Upper lobe of right lung (tissue), 1 donor: ENCODE results near the gene CCDC85C. TPM values are rescaled to one million over a fixed set of nuclear protein-coding genes. Genes with fewer than 3 reads are reported as not detected.

Source experiments
- ATAC-seq: fragments of 200-7000 bp; cut with Tn5 transposase; one replicate; pipeline ENCODE4 v1.9.1; 2020; ENCODE audit warnings: mild to moderate bottlenecking, moderate library complexity
- DNase-seq: peaks from one replicate; pipeline ENCODE4 v3.0.0-alpha.2; 2020
- H3K27ac ChIP-seq: fragments of 200-600 bp; one replicate; pipeline ENCODE4 v1.8.0; 2022
- H3K27me3 ChIP-seq: fragments of 200-600 bp; one replicate; pipeline ENCODE4 v1.8.0; 2022; ENCODE audit warnings: mild to moderate bottlenecking
- H3K36me3 ChIP-seq: fragments of 200-600 bp; one replicate; pipeline ENCODE4 v1.8.0; 2022
- H3K4me1 ChIP-seq: fragments of 200-600 bp; one replicate; pipeline ENCODE4 v1.8.0; 2022
- H3K4me3 ChIP-seq: fragments of 200-600 bp; one replicate; pipeline ENCODE4 v1.8.0; 2022; ENCODE audit warnings: mild to moderate bottlenecking
- H3K9me3 ChIP-seq: fragments of 200-600 bp; one replicate; pipeline ENCODE4 v1.8.0; 2022
- intact Hi-C: fragments of 100-400 bp; cut with DNase I; formaldehyde crosslinking; loops from one replicate; pipeline ENCODE4 v1.11.0; 2022
- total RNA-seq: library from RNA; stranded (reverse); fragmentation: NEBNext Ultra II Directional; extraction: Animal tissue kit (Norgen Biotek cat#: 25700); gene quantifications from one replicate; pipeline ENCODE4 v1.2.1, GENCODE V29; 2021
- TF ChIP-seq, protein P1 (sequence below): fragments of 200-600 bp; IDR thresholded peaks from one replicate; pipeline ENCODE4 v1.8.0; 2022; ENCODE audit warnings: antibody characterized with exemption
- donor health status: DM: no; HTN: yes; CAD: no; lungs with severe emphysema.

Gene CCDC85C
- total RNA-seq, 1 donor from 2014 or later: 22.6 TPM

DNA sequence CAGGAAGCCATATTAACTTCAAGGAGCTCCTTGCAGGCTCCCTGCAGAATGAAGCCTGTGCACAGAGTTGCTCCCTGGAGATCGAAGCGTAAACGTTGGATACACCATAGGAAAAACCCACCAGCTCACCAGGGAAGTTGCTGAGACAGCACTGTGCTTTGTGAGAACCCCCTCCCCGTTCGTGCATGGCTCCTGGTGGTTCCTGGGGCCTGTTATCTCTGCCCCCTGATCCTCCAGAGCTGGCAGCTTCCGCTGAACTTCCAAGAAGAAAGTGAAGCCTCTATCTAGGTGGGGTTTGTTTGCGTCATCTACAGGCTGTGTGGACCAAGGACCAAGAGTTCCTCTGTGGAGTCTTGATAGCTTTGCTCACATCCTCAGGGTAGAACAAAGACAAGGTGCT, 2.4 kb upstream of the CCDC85C start:
- TF ChIP-seq, protein P1, sequence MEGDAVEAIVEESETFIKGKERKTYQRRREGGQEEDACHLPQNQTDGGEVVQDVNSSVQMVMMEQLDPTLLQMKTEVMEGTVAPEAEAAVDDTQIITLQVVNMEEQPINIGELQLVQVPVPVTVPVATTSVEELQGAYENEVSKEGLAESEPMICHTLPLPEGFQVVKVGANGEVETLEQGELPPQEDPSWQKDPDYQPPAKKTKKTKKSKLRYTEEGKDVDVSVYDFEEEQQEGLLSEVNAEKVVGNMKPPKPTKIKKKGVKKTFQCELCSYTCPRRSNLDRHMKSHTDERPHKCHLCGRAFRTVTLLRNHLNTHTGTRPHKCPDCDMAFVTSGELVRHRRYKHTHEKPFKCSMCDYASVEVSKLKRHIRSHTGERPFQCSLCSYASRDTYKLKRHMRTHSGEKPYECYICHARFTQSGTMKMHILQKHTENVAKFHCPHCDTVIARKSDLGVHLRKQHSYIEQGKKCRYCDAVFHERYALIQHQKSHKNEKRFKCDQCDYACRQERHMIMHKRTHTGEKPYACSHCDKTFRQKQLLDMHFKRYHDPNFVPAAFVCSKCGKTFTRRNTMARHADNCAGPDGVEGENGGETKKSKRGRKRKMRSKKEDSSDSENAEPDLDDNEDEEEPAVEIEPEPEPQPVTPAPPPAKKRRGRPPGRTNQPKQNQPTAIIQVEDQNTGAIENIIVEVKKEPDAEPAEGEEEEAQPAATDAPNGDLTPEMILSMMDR: no peak
- Histone ChIP-seq H3K27ac (no peak overlapping the region), H3K4me1 (peaks cover 23% of the 10 kb centered on the region), H3K9me3 (no peaks in the 10 kb centered on the region), H3K36me3 (no peaks in the 10 kb centered on the region), H3K27me3 (no peaks in the 10 kb centered on the region), H3K4me3 (no peak overlapping the region)
- intact Hi-C loops: no loop called here
- ATAC-seq (no peak), DNase-seq (no peak)

DNA sequence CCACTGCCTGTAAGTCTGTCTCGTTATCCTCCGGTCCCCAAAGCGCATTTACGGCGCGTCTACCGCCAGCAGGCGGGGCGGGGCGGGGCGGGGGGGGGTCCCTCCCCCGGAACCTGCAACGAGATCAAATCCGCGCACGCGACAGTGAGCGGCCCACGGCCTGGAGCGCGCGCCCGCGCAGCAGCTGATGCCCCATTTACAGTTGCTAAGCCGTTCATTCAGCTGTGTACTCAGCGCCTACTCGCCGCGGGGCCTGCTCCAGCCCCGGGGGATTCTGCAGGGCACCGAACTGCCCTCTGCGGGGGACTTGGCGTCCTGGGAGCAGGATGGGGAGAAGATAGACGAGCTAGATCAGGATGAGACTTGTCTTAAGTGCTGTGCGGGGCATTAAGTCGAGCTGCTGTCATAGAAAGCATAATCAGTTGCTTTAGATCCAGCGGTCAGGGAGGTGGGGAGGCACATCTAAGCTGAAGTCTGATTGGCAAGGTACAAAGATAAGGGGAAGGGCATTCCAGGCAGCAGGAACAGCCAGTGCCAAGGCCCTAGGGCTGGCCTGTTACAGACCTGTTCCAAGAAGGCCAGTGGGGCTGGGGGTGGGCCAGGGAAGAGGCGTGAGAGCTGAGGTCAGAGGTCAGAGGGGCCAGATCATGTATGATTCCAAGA, 1.4 kb upstream of the CCDC85C start:
- DNase-seq (peak; percentile 87), ATAC-seq (peak; percentile 13)
- H3K27ac ChIP-seq: peak overlapping the region; percentile 82
- peaks cover 32% of the 10 kb centered on the region for H3K4me1 ChIP-seq
- H3K36me3 ChIP-seq: no peaks in the 10 kb centered on the region
- TF ChIP-seq, protein P1: no peak
- H3K9me3 ChIP-seq: no peaks in the 10 kb centered on the region
- no peaks in the 10 kb centered on the region for H3K27me3 ChIP-seq
- intact Hi-C loops: no loop called here
- peak overlapping the region; percentile 73 for H3K4me3 ChIP-seq

DNA sequence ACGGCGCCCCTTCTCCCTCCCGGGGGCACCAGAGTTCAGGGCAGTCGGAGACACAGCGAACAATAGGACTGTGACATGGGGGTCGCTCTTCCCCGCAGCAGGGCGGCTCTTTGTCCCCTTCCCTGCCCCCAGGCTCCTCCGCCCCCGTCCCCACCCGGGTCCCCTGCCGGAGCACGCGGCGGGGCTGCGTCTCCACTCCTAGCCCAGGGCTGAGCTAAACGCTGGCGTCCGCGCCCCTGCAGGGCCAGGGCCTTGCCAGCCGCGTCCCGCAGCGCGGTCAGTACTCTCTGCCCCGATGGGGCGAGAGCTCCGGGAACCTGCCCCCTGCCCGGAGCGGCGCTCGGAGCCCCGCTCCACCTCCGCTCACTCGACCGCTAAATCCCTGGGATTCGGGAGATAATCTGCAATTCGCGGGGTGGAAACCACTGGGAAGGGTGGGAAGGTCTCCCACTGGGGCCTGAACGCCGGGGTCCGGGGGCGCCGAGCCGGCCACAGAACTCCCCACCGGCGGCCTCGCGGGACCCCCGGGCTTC, 825 bp upstream of the CCDC85C start:
- peak; percentile 80 for DNase-seq

GRCh38 chr14:99604278-99604765, 315 bp upstream of the CCDC85C start:
- peak overlapping the region; percentile 82 for H3K27ac ChIP-seq
- H3K9me3 ChIP-seq: no peaks in the 10 kb centered on the region
- peaks cover 39% of the 10 kb centered on the region for H3K4me1 ChIP-seq
- DNase-seq: peak; percentile 97
- peak overlapping the region; percentile 73 for H3K4me3 ChIP-seq
- peak; percentile 96 for ATAC-seq
- intact Hi-C loops: no loop called here
- H3K36me3 ChIP-seq: no peaks in the 10 kb centered on the region
- TF ChIP-seq, protein P1: no peak
- no peaks in the 10 kb centered on the region for H3K27me3 ChIP-seq

More for the DNA sequence above, 825 bp upstream of the CCDC85C start:
- intact Hi-C loops: no loop called here
- Histone ChIP-seq H3K27ac (peak overlapping the region; percentile 82), H3K4me1 (peaks cover 38% of the 10 kb centered on the region), H3K27me3 (no peaks in the 10 kb centered on the region), H3K4me3 (peak overlapping the region; percentile 73), H3K36me3 (no peaks in the 10 kb centered on the region), H3K9me3 (no peaks in the 10 kb centered on the region)
- TF ChIP-seq, protein P1: no peak
- peak; percentile 15 for ATAC-seq

DNA sequence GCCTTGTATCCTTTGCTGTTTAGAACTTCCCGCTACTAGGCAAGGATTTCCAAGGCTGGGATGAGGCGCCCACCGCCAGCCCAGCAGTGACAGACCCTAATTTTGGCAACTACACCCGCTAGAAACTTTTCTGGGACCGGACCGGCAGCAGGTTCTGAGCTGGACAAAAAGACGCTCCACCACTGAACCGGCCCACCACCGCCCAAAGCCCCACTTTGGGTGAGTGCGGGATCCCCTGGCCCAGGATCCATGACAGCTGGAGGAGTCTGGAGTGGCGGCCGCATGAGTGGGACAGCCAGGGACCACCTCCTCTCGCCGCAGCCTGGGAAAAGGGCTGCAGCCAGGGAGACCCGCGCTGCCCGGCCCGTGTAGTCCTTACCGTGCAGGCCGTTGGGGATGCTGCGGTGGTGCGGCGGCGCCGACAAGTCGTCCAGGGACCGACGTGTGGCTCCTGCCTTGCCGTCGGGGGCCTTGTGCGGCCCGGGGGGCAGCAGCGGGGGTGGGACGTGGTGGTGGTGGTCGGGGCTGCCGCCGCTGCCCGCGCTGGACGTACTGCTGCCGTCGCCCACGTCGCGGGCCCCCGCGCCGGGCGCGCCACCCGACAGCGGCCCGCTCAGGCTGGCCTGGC, 1.1 kb downstream of the CCDC85C start:
- intact Hi-C loops: no loop called here
- Histone ChIP-seq H3K27me3 (no peaks in the 10 kb centered on the region), H3K4me1 (peaks cover 39% of the 10 kb centered on the region), H3K27ac (peak overlapping the region; percentile 74), H3K36me3 (no peaks in the 10 kb centered on the region), H3K9me3 (no peaks in the 10 kb centered on the region), H3K4me3 (peak overlapping the region; percentile 58)
- DNase-seq: no peak
- TF ChIP-seq, protein P1: no peak
- ATAC-seq: no peak
